HEK293T (cell line): ENCODE measurements around the gene HDLBP.

Experiments used
- BHLHE40 ChIP-seq: fragments of 450-650 bp; IDR thresholded peaks from 2 replicates; pipeline ENCODE4 v1.6.1; 2016; ENCODE audit warnings: mild to moderate bottlenecking, moderate library complexity, borderline replicate concordance
- ELF4 ChIP-seq: fragments of 450-650 bp; IDR thresholded peaks from 2 replicates; pipeline ENCODE4 v1.6.1; 2017; ENCODE audit warnings: antibody characterized with exemption
- FOXA1 ChIP-seq: fragments of 450-650 bp; IDR thresholded peaks from 2 replicates; pipeline ENCODE4 v1.6.1; 2016; ENCODE audit warnings: mild to moderate bottlenecking
- FOXK2 ChIP-seq: fragments of 450-650 bp; IDR thresholded peaks from 2 replicates; pipeline ENCODE4 v1.6.1; 2016; ENCODE audit warnings: mild to moderate bottlenecking
- FOXM1 ChIP-seq: fragments of 450-650 bp; IDR thresholded peaks from 2 replicates; pipeline ENCODE4 v1.6.1; 2017; ENCODE audit warnings: mild to moderate bottlenecking, borderline replicate concordance
- HDGF ChIP-seq: fragments of 450-650 bp; IDR thresholded peaks from 2 replicates; pipeline ENCODE4 v1.6.1; 2017; ENCODE audit warnings: antibody characterized with exemption, borderline replicate concordance
- L3MBTL2 ChIP-seq: fragments of 450-650 bp; conservative IDR thresholded peaks from 2 replicates; pipeline ENCODE4 v1.6.1; 2016; ENCODE audit warnings: mild to moderate bottlenecking
- NFRKB ChIP-seq: fragments of 450-650 bp; IDR thresholded peaks from 2 replicates; pipeline ENCODE4 v1.6.1; 2016; ENCODE audit warnings: mild to moderate bottlenecking, moderate library complexity
- PKNOX1 ChIP-seq: fragments of 450-650 bp; IDR thresholded peaks from 2 replicates; pipeline ENCODE4 v1.6.1; 2016
- SP1 ChIP-seq: fragments of 450-650 bp; IDR thresholded peaks from 2 replicates; pipeline ENCODE4 v1.6.1; 2017
- SUZ12 ChIP-seq: fragments of 450-650 bp; IDR thresholded peaks from 2 replicates; pipeline ENCODE4 v1.6.1; 2016; ENCODE audit warnings: mild to moderate bottlenecking
- TARDBP ChIP-seq: fragments of 450-650 bp; IDR thresholded peaks from 2 replicates; pipeline ENCODE4 v1.6.1; 2016
- ZNF384 ChIP-seq: fragments of 450-650 bp; IDR thresholded peaks from 2 replicates; pipeline ENCODE4 v1.6.1; 2016

- TF ChIP-seq HDGF (no peak), FOXM1 (no peak), SP1 (no peak), ZNF384 (no peak), NFRKB (no peak), BHLHE40 (no peak), SUZ12 (no peak), FOXA1 (no peak), ELF4 (no peak), TARDBP (no peak), PKNOX1 (no peak), FOXK2 (no peak), L3MBTL2 (no peak)
Measured at GRCh38 chr2:241291153-241291552, 24.3 kb downstream of the HDLBP start.
